Activated T-cell treated with anti-CD3 and anti-CD28 coated beads for 1 hour (primary cell): ENCODE measurements around the gene SYNPO2.
"Not testable (repeated sequence)": the region's sequence is repeated elsewhere in the genome, so short reads cannot be mapped to it uniquely, and the experiment has no call there.

Experiments
- DNase-seq: peaks from one replicate; pipeline ENCODE4 v3.0.0-alpha.2; 2020; ENCODE audit warnings: low read depth

Gene SYNPO2

GRCh38 chr4:118974758-118975157 lies 86.1 kb downstream of the SYNPO2 start:
- no peak for DNase-seq

- DNase-seq = no peak
Measured at GRCh38 chr4:118975449-118976192, 87.0 kb downstream of the SYNPO2 start.

- not testable (repeated sequence) for DNase-seq
Measured at GRCh38 chr4:118976193-118976560, 87.5 kb downstream of the SYNPO2 start.

GRCh38 chr4:118977100-118977499 lies 88.4 kb downstream of the SYNPO2 start:
- not testable (repeated sequence) for DNase-seq

GRCh38 chr4:118979712-118980111 lies 91.1 kb downstream of the SYNPO2 start:
- no peak for DNase-seq

GRCh38 chr4:118981171-118981838 lies 92.7 kb downstream of the SYNPO2 start:
- DNase-seq = no peak

GRCh38 chr4:118981839-118982381 lies 93.3 kb downstream of the SYNPO2 start:
- peak; percentile 28 for DNase-seq

- DNase-seq = no peak
Measured at GRCh38 chr4:118983293-118983692, 94.6 kb downstream of the SYNPO2 start.

GRCh38 chr4:118983831-118984230 lies 95.2 kb downstream of the SYNPO2 start:
- DNase-seq = no peak

GRCh38 chr4:118985170-118986000 lies 96.7 kb downstream of the SYNPO2 start:
- no peak for DNase-seq

- no peak for DNase-seq
Measured at GRCh38 chr4:118987959-118988634, 99.4 kb downstream of the SYNPO2 start.

- no peak for DNase-seq
Measured at GRCh38 chr4:118988635-118988972, 100.0 kb downstream of the SYNPO2 start.

- DNase-seq = no peak
Measured at GRCh38 chr4:118989098-118990080, 100.7 kb downstream of the SYNPO2 start.

- DNase-seq = no peak
Measured at GRCh38 chr4:118991686-118992085, 103.0 kb downstream of the SYNPO2 start.

GRCh38 chr4:118992149-118992548 lies 103.5 kb downstream of the SYNPO2 start:
- no peak for DNase-seq

- no peak for DNase-seq
Measured at GRCh38 chr4:118993333-118993732, 104.7 kb downstream of the SYNPO2 start.

- DNase-seq = no peak
Measured at GRCh38 chr4:118994030-118994429, 105.4 kb downstream of the SYNPO2 start.

GRCh38 chr4:118995693-118996391 lies 107.2 kb downstream of the SYNPO2 start:
- DNase-seq = no peak

GRCh38 chr4:118997601-118998000 lies 108.9 kb downstream of the SYNPO2 start:
- DNase-seq = no peak

GRCh38 chr4:118999919-119000318 lies 111.3 kb downstream of the SYNPO2 start:
- no peak for DNase-seq
